GM19023 (cell line): ENCODE data around the gene MRPL51.
"Not testable (repeated sequence)": the region's sequence is repeated elsewhere in the genome, so short reads cannot be mapped to it uniquely, and the experiment has no call there.

Experiments
- ATAC-seq: cut with Tn5 transposase; IDR thresholded peaks from one replicate; pipeline ENCODE4 v1.9.1; 2021; ENCODE audit warnings: mild to moderate bottlenecking, moderate library complexity; ENCODE audit not compliant: unreplicated experiment

The MRPL51 gene

DNA sequence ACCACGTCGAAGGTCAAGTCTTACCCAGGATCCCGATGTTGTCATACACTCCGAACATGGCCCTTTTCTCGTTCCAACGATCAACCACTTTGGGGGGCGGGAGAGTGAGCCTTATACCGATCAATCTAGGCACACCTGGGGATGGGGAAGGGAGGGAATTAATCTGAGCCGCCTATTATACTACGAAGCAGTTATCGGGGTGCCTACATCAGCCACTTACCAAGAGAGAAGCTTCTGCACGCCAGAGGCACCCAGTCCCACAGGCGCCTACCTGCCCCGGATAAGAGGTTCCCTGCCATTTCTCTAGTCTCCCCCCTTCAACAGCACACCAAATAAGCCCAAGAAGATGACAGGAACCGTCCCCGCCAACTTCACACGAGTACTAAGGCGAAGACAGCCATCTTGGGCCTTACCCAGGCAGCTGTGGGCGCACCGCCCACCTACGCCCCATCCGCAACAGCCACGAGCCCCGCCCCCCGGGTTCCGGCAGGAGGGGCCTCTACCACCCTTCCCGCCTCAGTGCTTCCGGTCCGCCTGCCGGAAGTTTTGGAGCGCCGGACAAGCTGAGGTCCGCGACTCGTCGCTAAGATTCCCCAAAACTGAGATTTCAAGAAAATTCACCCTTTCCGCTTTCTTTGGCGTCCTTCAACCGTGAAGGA lies at the start of gene MRPL51:
Gene MRPL51, minus strand, starts transcription at position 425 of the 659 bp plus-strand sequence. Its CDS starts 126 bp downstream, at position 299.
- peak; percentile 71 for ATAC-seq

GRCh38 chr12:6542209-6543009 lies 49.3 kb upstream of the MRPL51 start:
- ATAC-seq: no peak

DNA sequence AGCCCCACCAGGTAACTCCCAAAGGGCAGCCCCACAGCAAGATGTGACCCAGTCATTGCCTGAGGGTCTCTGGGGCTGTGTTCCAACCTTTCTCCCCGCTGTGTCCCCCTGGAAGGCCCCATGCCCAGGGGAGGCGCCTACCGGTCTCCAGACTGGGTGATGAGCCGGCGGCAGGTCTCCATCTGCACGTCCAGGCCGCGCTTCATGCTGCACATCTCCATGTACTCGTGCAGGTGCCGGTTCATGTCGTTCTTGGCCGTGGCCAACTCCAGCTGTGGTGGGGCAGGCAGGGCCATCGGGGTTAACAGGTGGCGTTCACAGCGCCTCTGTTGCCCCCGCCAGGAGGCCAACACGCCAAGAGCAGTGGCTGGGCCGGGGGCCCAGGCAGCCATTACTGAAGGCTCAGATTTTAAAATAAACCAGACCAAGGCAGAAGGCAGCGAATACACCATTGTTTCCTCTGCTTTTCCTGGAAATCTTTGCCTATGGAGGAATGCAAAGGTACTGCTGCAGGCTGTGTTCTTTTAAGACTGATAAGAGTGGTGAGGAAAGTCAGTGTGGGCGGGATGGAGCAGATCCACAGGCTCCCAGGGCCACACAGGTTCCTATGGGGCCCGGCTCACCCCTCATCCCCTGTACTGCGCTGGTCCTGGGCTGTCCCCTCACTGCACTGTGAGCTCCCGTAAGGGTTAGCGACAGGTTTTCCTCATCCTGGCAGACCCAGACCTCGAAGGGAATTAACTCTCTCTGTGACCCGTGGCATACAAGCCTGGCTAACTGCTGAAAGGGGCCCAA lies 48.5 kb upstream of the MRPL51 start:
- no peak for ATAC-seq

- ATAC-seq: no peak
Measured at GRCh38 chr12:6540181-6540877, 47.3 kb upstream of the MRPL51 start.

DNA sequence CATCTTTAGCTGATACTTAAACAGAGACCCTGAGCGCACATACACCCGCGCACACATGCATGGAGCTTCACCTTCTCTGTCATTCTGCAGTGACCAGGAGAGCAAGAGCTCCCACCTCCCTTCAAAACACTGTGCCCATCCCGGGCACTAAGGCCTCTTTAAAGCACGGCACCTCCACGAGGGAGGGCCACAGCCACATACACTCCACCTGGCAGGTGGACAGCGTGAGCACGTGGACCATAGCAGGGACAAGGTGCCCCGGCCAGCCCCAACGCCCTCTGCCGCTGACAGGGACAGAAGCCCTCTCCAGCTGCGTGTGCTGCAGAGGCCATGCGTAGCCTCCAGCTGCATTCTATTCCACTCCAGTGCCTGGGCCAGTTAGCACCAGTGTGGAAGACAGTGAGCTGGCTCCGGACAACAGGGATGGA lies 46.7 kb upstream of the MRPL51 start:
- ATAC-seq: no peak

DNA sequence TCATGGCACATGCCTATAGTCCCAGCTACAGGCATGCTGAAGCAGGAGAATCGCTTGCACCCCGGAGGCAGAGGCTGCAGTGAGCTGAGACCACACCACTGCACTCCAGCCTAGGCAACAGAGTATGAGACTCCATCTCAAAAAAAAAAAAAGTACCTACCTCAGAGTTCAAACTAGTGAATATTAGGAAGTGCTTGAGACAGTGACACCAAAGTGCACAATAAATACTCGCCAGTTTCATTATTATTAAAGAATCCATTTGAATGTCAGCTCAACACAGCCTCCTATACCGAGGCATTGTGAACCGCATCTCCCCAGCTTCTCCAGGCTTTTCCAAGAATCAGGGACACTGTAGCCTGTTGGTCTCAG lies 46.2 kb upstream of the MRPL51 start:
- ATAC-seq: no peak

GRCh38 chr12:6538420-6539313 lies 45.6 kb upstream of the MRPL51 start:
- ATAC-seq: no peak

DNA sequence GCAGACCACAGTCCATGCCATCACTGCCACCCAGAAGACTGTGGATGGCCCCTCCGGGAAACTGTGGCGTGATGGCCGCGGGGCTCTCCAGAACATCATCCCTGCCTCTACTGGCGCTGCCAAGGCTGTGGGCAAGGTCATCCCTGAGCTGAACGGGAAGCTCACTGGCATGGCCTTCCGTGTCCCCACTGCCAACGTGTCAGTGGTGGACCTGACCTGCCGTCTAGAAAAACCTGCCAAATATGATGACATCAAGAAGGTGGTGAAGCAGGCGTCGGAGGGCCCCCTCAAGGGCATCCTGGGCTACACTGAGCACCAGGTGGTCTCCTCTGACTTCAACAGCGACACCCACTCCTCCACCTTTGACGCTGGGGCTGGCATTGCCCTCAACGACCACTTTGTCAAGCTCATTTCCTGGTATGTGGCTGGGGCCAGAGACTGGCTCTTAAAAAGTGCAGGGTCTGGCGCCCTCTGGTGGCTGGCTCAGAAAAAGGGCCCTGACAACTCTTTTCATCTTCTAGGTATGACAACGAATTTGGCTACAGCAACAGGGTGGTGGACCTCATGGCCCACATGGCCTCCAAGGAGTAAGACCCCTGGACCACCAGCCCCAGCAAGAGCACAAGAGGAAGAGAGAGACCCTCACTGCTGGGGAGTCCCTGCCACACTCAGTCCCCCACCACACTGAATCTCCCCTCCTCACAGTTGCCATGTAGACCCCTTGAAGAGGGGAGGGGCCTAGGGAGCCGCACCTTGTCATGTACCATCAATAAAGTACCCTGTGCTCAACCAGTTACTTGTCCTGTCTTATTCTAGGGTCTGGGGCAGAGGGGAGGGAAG lies 44.7 kb upstream of the MRPL51 start:
- not testable (repeated sequence) for ATAC-seq

GRCh38 chr12:6536894-6537579 lies 44.0 kb upstream of the MRPL51 start:
- no peak for ATAC-seq

- no peak for ATAC-seq
Measured at GRCh38 chr12:6535960-6536847, 43.1 kb upstream of the MRPL51 start.

GRCh38 chr12:6535697-6535946 lies 42.6 kb upstream of the MRPL51 start:
- ATAC-seq: no peak

GRCh38 chr12:6534945-6535696 lies 42.1 kb upstream of the MRPL51 start:
- ATAC-seq: peak; percentile 4

- ATAC-seq: no peak
Measured at GRCh38 chr12:6534695-6534944, 41.6 kb upstream of the MRPL51 start.

GRCh38 chr12:6533923-6534694 lies 41.0 kb upstream of the MRPL51 start, which contains the start of gene GAPDH:
TSS of gene GAPDH (plus strand) at chr12:6534517. CDS start at chr12:6534833, 316 bp downstream.
- peak; percentile 56 for ATAC-seq

DNA sequence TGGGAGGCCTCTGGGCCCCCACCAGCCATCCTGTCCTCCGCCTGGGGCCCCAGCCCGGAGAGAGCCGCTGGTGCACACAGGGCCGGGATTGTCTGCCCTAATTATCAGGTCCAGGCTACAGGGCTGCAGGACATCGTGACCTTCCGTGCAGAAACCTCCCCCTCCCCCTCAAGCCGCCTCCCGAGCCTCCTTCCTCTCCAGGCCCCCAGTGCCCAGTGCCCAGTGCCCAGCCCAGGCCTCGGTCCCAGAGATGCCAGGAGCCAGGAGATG lies 40.5 kb upstream of the MRPL51 start:
- peak; percentile 9 for ATAC-seq

DNA sequence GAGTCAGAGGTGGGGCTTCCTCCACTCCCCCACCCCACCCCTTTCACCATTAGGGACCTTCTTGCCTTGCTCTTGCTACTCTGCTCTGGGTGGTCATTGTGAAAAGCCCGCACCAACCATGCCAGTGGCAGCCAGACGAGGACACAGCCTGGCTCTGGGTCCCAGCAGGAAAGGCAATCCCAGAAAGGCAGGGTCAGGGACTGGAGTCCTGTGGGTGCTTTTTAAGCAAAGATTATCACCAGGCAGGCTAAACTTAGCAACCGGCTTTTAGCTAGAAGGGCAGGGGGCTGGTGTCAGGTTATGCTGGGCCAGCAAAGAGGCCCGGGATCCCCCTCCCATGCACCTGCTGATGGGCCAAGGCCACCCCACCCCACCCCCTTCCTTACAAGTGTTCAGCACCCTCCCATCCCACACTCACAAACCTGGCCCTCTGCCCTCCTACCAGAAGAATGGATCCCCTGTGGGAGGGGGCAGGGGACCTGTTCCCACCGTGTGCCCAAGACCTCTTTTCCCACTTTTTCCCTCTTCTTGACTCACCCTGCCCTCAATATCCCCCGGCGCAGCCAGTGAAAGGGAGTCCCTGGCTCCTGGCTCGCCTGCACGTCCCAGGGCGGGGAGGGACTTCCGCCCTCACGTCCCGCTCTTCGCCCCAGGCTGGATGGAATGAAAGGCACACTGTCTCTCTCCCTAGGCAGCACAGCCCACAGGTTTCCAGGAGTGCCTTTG lies 40.0 kb upstream of the MRPL51 start:
- ATAC-seq: peak; percentile 16
